AG04449 (cell line): ENCODE measurements around the gene TUBGCP5.
"Not testable (repeated sequence)": the region's sequence is repeated elsewhere in the genome, so short reads cannot be mapped to it uniquely, and the experiment has no call there.

Source experiments
- CTCF ChIA-PET: fragments of 350-600 bp; formaldehyde crosslinking; extraction: SDS; loops from one replicate; lab custom pipeline; 2021; ENCODE audit warnings: antibody characterized with exemption; lab: Yijun Ruan, JAX
- POLR2A ChIA-PET: fragments of 400-600, 350-600 bp; formaldehyde crosslinking; extraction: SDS; loops from one replicate; lab custom pipeline; 2020; ENCODE audit warnings: antibody characterized with exemption, inconsistent platforms; lab: Yijun Ruan, JAX
- DNase-seq: peaks from one replicate; pipeline ENCODE4 v3.0.0-alpha.2; 2010; ENCODE audit warnings: low read depth, low spot score
- H3K4me3 ChIP-seq: 2 replicates; pipeline ENCODE4 v1.5.1; 2011; ENCODE audit warnings: low read depth, mild to moderate bottlenecking, control low read depth, low read length
- TF ChIP-seq, protein P1 (sequence below): IDR thresholded peaks from one replicate; pipeline ENCODE4 v1.5.1; 2011; ENCODE audit warnings: mild to moderate bottlenecking, moderate library complexity, low read length, control low read depth, inconsistent platforms; ENCODE audit not compliant: insufficient read depth; ENCODE audit errors: missing control alignments

TUBGCP5 gene

DNA sequence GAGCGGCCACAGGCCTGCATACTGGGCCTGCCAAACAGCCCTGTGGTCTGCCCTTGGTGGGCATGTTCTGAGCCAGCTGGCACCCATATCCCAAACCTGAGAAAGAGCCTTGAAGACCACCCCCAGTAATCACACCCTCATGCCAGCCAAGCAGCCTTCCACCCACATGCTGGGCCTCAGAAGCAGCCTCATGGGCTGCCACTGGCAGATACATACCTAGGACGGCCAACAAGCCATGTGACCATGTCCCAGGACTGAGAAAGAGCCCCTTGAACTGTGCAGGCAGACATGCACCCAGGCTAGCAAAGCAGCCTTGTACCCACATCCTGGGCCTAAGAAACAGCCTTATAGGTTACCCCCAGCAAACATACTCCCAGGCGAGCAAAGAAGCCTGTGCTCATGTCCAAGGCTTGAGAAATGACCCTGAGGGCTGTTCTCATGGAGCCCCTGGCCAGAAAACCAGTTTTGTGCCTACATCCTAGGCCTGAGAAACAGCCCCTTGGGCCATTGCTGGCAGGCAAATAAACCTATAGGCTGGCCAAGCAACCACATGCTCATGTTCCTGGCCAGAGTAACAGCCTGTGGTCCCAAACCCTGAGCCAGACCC is 24.9 kb downstream of the TUBGCP5 start:
- POLR2A ChIA-PET, result no interaction called here
- no peak for DNase-seq
- TF ChIP-seq, protein P1, sequence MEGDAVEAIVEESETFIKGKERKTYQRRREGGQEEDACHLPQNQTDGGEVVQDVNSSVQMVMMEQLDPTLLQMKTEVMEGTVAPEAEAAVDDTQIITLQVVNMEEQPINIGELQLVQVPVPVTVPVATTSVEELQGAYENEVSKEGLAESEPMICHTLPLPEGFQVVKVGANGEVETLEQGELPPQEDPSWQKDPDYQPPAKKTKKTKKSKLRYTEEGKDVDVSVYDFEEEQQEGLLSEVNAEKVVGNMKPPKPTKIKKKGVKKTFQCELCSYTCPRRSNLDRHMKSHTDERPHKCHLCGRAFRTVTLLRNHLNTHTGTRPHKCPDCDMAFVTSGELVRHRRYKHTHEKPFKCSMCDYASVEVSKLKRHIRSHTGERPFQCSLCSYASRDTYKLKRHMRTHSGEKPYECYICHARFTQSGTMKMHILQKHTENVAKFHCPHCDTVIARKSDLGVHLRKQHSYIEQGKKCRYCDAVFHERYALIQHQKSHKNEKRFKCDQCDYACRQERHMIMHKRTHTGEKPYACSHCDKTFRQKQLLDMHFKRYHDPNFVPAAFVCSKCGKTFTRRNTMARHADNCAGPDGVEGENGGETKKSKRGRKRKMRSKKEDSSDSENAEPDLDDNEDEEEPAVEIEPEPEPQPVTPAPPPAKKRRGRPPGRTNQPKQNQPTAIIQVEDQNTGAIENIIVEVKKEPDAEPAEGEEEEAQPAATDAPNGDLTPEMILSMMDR, result no peak
- CTCF ChIA-PET, result no interaction called here
- H3K4me3 ChIP-seq, result no peak overlapping the region

DNA sequence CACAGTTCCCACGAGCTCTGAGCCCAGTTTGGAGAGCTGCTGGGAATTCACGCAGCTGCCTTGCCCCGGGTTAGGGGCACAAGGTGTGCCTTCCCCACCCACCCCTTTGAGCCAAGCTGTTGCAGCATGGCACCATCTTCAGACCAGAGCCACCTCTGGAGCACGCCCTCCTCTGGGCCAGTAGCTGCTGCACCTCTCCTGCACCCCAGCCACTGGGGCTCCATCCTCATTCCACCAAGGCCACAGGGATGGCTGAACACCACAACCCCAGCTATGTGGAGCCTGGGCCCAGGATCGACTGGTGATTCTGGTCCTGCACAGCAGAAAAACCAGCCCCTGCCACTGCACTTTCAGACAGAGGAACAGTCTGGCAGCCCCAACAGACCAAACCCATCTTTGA is 25.7 kb downstream of the TUBGCP5 start:
- TF ChIP-seq, protein P1, result no peak
- H3K4me3 ChIP-seq, result no peak overlapping the region
- CTCF ChIA-PET, result interaction anchor here (1.3 kb wide), 1 partner anchor 23 kb away, joined by 3 read pairs; no protein-coding TSS in a partner anchor
- DNase-seq, result no peak
- POLR2A ChIA-PET, result no interaction called here

- DNase-seq, H3K4me3 ChIP-seq, POLR2A ChIA-PET: not testable (repeated sequence)
- CTCF ChIA-PET, result interaction anchor here (1.3 kb wide), 1 partner anchor 24 kb away, joined by 3 read pairs; no protein-coding TSS in a partner anchor
These were observed 26.8 kb downstream of the TUBGCP5 start for GRCh38 chr15:23012616-23013015.

DNA sequence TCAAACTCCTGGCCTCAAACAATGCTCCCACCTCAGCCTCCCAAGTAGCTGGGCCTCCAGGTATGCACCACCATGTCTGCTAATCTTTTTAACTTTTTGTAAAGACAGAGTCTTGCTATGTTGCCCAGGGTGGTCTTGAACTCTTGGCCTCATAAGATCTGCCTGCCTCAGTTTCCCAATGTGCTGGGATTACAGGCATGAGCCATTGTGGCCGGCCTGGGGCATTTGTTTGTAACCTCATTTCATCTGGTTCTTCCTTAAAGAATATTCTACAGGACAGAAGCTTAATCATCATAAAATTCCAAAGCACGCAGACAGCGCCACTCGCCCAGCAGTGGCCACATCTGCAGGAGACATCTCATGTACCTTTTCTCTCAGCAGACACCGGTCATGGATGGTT is 35.6 kb downstream of the TUBGCP5 start:
- ChIA-PET POLR2A (no interaction called here), CTCF (interaction anchor here (1.1 to 1.4 kb wide), 2 partner anchors 15 to 32 kb away, joined by 3 read pairs; no protein-coding TSS in a partner anchor)
- H3K4me3 ChIP-seq, result no peak overlapping the region
- DNase-seq, result no peak
- TF ChIP-seq, protein P1, result no peak

GRCh38 chr15:23002920-23003319 is 36.4 kb downstream of the TUBGCP5 start:
- DNase-seq, result no peak
- H3K4me3 ChIP-seq, result no peak overlapping the region
- ChIA-PET CTCF (interaction anchor here (1.4 kb wide), 1 partner anchor 33 kb away, joined by 3 read pairs; no protein-coding TSS in a partner anchor), POLR2A (no interaction called here)
- TF ChIP-seq, protein P1, result no peak

DNA sequence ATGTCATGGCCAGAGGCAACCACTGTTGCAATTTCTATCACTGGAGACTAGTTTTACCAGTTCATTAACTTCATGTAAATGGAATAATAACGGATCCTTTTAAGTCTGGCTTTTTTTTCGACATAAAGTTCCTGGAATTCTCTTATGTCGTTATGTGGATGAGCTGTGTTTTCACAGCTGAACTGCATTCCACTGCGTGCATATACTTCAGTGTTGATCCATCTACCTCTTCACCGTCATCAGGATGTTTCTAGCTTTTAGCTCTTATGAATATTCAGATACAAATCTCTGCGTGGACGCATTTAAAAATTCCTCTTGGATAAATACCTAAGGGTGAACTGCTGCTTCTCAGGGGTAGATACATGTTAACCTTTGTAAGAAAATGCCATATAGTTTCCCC is 43.6 kb downstream of the TUBGCP5 start:
- ChIA-PET CTCF (interaction anchor here (1.3 kb wide), 1 partner anchor 40 kb away, joined by 6 read pairs; no protein-coding TSS in a partner anchor), POLR2A (no interaction called here)
- DNase-seq, result no peak
- no peak overlapping the region for H3K4me3 ChIP-seq
- TF ChIP-seq, protein P1, result no peak

GRCh38 chr15:22992024-22992326 is 47.4 kb downstream of the TUBGCP5 start:
- H3K4me3 ChIP-seq, result no peak overlapping the region
- POLR2A ChIA-PET, result no interaction called here
- CTCF ChIA-PET, result no interaction called here
- DNase-seq, result no peak
- TF ChIP-seq, protein P1, result no peak
